Amniotic epithelial cell (primary cell): ENCODE results near the gene ANKRD44.

Source experiments
- DNase-seq: peaks from one replicate; pipeline ENCODE4 v3.0.0-alpha.2; 2010; ENCODE audit warnings: low read depth

ANKRD44 gene

GRCh38 chr2:197322143-197322542, 11.6 kb upstream of the ANKRD44 start:
- DNase-seq = no peak

DNA sequence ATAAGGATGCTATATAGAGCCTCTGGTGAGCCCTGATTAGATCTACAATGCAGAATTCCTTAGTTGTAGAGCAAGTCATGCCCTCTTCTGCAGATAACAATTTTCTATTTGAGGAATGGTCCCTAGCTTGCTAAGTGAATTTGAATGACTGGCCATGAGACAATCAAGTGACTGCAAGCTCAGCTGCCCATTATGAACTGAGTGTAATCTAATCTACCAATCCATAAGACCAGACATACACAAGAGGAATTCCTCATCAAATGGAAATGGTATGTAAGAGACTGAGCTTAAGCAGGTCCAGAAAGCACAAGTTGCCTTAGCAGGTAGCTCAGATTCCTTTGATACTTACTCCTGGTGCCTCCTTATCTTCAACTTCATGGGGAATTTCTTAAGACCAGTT, 4.8 kb upstream of the ANKRD44 start:
- no peak for DNase-seq

- DNase-seq = peak; percentile 17
Measured at GRCh38 chr2:197312186-197312585, 1.6 kb upstream of the ANKRD44 start.

DNA sequence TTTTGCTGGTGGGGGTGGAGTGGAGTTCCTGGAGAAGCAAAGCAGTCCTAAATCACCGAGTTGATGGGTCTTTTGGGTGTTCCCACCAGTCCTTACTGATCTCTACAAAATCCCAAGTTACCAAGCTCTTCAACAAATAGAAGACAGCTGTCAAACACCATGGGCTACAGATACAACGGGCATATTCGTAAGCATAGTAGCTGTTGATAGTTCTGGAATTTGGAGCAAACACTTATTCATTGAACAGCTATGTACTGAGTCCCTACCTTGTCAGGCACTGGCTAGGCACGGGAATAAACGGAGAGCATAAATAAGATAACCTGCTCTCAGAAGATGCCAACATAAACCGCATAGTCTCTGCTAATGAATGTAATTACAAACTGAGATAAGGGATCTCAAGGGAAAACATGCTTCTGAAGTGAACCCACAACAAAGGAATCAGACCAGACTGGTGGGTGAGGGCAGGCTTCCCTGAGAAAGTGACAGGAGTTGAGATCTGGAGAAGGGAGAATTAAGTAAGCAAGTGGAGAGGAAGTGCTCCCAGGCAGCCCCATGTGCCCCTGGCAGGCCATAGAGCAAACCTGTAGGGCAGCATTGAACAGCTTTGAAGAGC, 947 bp upstream of the ANKRD44 start:
- DNase-seq = peak; percentile 67

GRCh38 chr2:197310987-197311420, 424 bp upstream of the ANKRD44 start:
- DNase-seq = no peak

DNA sequence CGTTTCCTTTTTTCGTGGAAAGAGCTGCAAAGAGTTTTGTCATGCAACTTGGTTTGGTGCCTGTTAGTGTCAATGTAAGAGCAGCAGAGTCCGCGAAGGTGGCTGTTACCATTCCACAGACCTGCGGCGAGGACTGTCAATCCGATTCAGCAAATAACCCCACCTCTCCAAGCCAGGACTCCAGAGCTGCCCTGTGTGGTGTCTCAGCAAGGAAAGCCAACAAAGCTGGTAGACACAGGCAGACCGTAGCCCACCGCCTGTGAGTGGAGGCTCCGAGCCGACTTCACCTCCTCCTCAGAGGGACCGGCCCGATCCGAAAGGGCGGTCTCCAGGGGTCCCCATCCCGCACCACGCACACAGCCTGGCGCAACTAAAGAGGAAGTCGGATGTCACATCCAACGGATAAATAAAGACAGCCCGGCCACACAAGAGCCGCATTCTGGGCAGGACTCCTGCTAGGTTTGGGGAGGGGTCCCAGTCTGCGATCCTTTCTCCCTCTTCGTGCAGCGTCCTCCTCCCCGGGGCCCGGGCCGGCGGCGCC, 819 bp downstream of the ANKRD44 start:
- no peak for DNase-seq

DNA sequence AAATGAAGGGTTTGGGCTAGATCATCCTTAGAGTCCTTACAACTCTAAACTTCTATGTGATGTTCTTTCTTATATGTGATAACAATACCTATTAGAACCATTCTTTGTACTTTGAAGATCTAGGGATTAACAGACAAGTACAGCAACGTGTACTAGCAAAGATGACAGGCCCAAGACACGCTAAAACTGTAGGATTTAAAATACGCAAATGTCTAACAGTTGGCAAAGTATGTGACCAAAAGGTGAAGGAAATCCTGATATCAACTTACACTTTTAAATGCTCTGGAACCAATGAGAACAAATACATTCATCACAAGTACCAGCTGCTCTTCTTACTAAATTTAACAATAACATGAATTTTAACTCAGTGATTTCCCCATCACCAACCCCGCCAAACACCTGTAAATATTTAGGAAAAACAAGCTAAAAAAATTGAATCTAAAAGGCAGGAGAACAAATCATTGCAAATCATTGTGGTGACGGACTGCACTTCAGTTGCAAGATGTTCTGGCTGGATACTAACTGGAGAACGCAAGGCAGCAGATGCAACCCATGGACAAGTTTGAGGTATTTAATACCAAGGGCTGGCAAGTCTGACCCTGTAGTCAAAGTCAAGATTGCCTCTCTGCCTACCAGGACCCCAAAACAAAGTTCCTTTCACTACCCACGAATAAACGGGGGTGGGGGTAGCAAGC, 1.4 kb downstream of the ANKRD44 start:
- no peak for DNase-seq

- no peak for DNase-seq
Measured at GRCh38 chr2:197308585-197308984, 2.0 kb downstream of the ANKRD44 start.

- no peak for DNase-seq
Measured at GRCh38 chr2:197307933-197308521, 2.6 kb downstream of the ANKRD44 start.

GRCh38 chr2:197307236-197307932, 3.2 kb downstream of the ANKRD44 start:
- DNase-seq = no peak

DNA sequence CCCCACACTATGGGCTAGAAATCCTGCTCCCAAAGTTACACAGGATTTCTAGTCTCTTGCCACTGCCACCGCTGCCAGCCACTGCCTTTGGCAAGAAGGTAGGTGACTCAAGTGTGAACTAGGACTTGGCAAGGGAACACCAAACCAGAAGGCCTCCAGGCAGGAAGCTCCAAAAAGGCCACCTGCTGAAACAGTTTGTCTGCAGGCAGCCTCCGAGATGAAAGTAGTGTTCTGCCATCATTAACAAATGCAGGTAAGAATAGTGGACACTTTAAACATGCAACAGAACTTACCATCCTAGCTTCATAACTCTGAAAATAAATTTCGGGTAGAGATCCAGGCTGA, 3.9 kb downstream of the ANKRD44 start:
- DNase-seq = no peak

DNA sequence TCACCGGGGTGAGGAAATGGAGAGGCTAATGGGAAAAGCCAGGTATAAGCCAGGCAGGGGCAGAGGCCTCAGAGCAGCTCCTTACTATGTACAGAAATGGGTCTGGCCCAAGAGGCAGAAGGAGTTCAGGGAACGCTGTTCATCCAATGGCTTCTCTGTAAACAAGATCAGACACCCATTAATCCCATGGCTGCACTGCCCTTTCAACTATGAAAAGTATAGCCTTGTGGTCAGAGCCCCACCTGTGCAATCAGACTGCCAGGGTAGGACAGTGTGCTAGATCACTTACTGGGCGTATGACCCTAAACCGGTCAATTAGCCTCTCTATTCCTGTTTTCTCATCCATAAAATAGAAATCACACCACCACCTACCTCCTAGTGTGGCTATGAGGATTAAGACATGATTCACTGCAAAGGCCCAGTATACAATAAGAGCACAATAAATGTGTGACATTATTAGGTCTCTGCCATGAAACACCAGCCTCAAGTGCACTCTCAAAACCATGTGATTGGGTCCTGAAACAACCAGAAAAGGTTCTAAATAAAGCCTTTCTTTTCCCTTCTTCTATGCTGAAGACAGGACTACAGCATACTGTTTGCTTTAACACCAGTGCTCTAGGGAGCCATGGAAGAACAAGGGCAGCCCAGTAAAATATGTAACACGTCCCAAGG, 4.4 kb downstream of the ANKRD44 start:
- DNase-seq = no peak

DNA sequence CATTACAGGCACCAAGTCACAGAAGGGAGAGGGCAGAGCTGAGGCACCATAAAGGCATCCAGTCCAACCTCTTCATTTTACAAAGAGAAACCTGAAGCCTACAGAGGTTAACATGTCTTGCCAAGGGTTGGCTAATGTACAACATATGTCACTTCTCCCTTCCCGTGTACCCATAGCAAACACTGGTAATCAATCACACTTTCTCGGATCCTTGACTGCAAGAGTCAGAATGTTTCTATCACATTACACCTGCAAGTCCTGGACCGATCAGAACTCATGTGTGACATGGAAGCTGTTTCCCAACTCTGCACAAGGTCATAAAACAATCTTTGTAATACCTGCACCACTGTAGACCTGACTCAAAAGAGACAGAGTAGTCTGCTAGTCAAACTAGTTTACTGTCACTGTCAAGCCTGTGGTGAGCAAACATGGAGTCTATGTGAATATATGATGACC, 6.0 kb downstream of the ANKRD44 start:
- no peak for DNase-seq

DNA sequence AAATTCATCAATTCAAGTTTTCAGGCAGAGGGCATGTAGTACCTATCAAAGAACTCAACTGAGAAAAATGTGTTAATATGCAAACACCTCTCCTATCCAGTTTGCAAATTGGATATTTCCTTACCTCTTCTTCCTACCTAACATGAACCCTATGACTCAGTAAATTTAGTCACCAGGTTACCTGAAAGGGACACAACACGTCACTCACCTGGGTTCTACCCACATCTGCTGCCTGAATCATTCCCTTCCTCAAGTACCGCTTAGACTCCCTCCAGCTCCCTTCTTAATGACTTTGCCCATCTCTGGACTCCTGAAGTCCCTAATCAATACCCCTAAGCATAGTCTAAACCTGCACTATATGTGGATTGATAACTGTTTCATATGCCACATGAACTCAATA, 10.4 kb downstream of the ANKRD44 start:
- no peak for DNase-seq

- no peak for DNase-seq
Measured at GRCh38 chr2:197298609-197299008, 12.0 kb downstream of the ANKRD44 start.

DNA sequence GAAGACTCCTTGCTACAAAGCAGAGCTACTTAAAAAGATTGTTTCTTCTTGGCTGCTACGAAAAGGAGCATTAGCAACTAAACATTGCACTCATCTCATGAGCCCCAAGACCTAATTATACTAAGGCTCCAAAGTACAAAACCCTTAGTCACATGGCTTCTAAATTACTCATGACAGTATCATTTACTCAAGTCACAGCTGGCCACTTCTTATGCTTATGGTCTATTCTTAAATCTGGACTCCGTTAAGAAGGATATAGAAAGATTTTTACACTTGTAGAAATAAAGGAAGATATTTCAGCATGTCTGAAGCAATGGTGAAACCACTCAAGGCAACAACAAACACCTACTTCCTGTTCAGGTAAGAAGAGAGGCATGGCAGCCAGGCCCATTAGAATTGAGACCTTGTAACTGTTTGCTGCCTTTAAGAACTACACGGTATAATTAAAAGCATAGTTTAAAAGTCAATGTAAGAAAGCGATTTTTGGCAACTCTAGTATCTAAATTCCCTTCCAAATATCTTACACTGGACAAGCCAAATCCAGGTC, 12.7 kb downstream of the ANKRD44 start:
- no peak for DNase-seq

GRCh38 chr2:197297266-197297665, 13.3 kb downstream of the ANKRD44 start:
- DNase-seq = no peak

GRCh38 chr2:197296835-197297234, 13.7 kb downstream of the ANKRD44 start:
- no peak for DNase-seq

- DNase-seq = no peak
Measured at GRCh38 chr2:197294260-197294659, 16.3 kb downstream of the ANKRD44 start.

- DNase-seq = no peak
Measured at GRCh38 chr2:197293252-197294007, 17.1 kb downstream of the ANKRD44 start.

- no peak for DNase-seq
Measured at GRCh38 chr2:197292619-197293018, 18.0 kb downstream of the ANKRD44 start.
